A673 (cell line): Measurements from ENCODE around the gene SYTL3. TPM values are rescaled to one million over a fixed set of nuclear protein-coding genes. Genes with fewer than 3 reads are reported as not detected.

ENCODE experiments used
- Bru-seq: library from RNA; stranded (reverse); fragments of 400-500 nt; gene quantifications from one replicate; lab custom pipeline; 2021; lab: Mats Ljungman, UMichigan
- BruChase-seq, 2 experiments: library from RNA; stranded (reverse); fragments of 400-500 nt; gene quantifications; one replicate each; lab custom pipeline; 2021; lab: Mats Ljungman, UMichigan
- BruUV-seq: library from RNA; stranded (reverse); fragments of 400-500 nt; replicated peaks from 2 replicates; lab custom pipeline; 2021; lab: Mats Ljungman, UMichigan
- CTCF ChIA-PET: fragments of 300-600 bp; sonication (Branson Sonifier 250); formaldehyde crosslinking; loops from one replicate; lab custom pipeline; 2022; ENCODE audit warnings: antibody characterized with exemption; lab: Charles Lee
- POLR2A ChIA-PET: fragments of 300-600 bp; sonication (Branson Sonifier 250); formaldehyde crosslinking; loops from one replicate; lab custom pipeline; 2022; ENCODE audit warnings: antibody characterized with exemption; ENCODE audit not compliant: low non-redundant PET; lab: Charles Lee
- DNase-seq: peaks from one replicate; pipeline ENCODE4 v3.0.0-alpha.2; 2015; ENCODE audit warnings: low spot score
- H3K27ac ChIP-seq: fragments of 200-600 bp; sonication (generic); 2 replicates; pipeline ENCODE4 v1.5.1; 2016; ENCODE audit warnings: mixed run types, low read depth, mild to moderate bottlenecking, mixed read lengths, antibody characterized with exemption, low read length; ENCODE audit not compliant: poor library complexity, severe bottlenecking
- H3K27me3 ChIP-seq: fragments of 200-600 bp; sonication (generic); replicated peaks from 2 replicates; pipeline ENCODE4 v1.6.1; 2017; ENCODE audit warnings: mixed run types, low read depth, mild to moderate bottlenecking, mixed read lengths, antibody characterized with exemption, low read length; ENCODE audit not compliant: insufficient read depth, poor library complexity
- H3K36me3 ChIP-seq: fragments of 200-600 bp; sonication (generic); 2 replicates; pipeline ENCODE4 v1.6.1; 2016; ENCODE audit warnings: mixed run types, mild to moderate bottlenecking, mixed read lengths, antibody characterized with exemption, low read length; ENCODE audit not compliant: insufficient read depth, poor library complexity, severe bottlenecking
- H3K4me1 ChIP-seq: fragments of 200-600 bp; sonication (generic); 2 replicates; pipeline ENCODE4 v1.6.1; 2017; ENCODE audit warnings: mixed run types, mild to moderate bottlenecking, mixed read lengths, antibody characterized with exemption, low read length; ENCODE audit not compliant: insufficient read depth, poor library complexity, severe bottlenecking
- H3K4me3 ChIP-seq: fragments of 200-600 bp; sonication (generic); 2 replicates; pipeline ENCODE4 v1.5.1; 2016; ENCODE audit warnings: low read depth, mixed run types, mild to moderate bottlenecking, mixed read lengths, low read length; ENCODE audit not compliant: poor library complexity, severe bottlenecking
- H3K9me3 ChIP-seq: fragments of 200-600 bp; sonication (generic); 2 replicates; pipeline ENCODE4 v1.6.1; 2016; ENCODE audit warnings: mixed run types, low read depth, mild to moderate bottlenecking, mixed read lengths, antibody characterized with exemption, low read length; ENCODE audit not compliant: poor library complexity, severe bottlenecking
- EZH2 ChIP-seq: fragments of 200-600 bp; sonication (generic); IDR thresholded peaks from 2 replicates; pipeline ENCODE4 v1.6.1; 2017; ENCODE audit warnings: borderline replicate concordance, low read depth, mild to moderate bottlenecking, mixed read lengths, antibody characterized with exemption, low read length; ENCODE audit not compliant: poor library complexity, severe bottlenecking
- intact Hi-C: fragments of 100-400 bp; cut with micrococcal nuclease; formaldehyde crosslinking; loops from one replicate; pipeline ENCODE4 v1.10.0; 2022; ENCODE audit not compliant: unreplicated experiment
- long read RNA-seq: library from polyadenylated mRNA; stranded (forward); transcript quantifications from one replicate; pipeline ENCODE4 v2.0.0, GENCODE V29; 2022
- total RNA-seq: library from RNA; stranded (reverse); gene quantifications from 2 replicates; pipeline ENCODE4 v1.2.3, GENCODE V29; 2021
- TF ChIP-seq, protein P1 (sequence below): fragments of 300-800, 200-600 bp; sonication (generic); conservative IDR thresholded peaks from 2 replicates; pipeline ENCODE4 v1.5.1; 2017; ENCODE audit warnings: low read depth, mild to moderate bottlenecking, antibody characterized with exemption, low read length, moderate library complexity, mixed read lengths

Gene SYTL3, protein sequence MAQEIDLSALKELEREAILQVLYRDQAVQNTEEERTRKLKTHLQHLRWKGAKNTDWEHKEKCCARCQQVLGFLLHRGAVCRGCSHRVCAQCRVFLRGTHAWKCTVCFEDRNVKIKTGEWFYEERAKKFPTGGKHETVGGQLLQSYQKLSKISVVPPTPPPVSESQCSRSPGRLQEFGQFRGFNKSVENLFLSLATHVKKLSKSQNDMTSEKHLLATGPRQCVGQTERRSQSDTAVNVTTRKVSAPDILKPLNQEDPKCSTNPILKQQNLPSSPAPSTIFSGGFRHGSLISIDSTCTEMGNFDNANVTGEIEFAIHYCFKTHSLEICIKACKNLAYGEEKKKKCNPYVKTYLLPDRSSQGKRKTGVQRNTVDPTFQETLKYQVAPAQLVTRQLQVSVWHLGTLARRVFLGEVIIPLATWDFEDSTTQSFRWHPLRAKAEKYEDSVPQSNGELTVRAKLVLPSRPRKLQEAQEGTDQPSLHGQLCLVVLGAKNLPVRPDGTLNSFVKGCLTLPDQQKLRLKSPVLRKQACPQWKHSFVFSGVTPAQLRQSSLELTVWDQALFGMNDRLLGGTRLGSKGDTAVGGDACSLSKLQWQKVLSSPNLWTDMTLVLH
- total RNA-seq = 0.66 and 0.82 TPM in 2 replicates
- percentile 22 among the genes with signal in this experiment for Bru-seq, nascent RNA
- BruChase-seq, experiment 1, labeled RNA remaining after a 2-hour chase = percentile 17 among the genes with signal in this experiment
- BruChase-seq, experiment 2, labeled RNA remaining after a 6-hour chase = percentile 25 among the genes with signal in this experiment
- long read RNA-seq, partial matches to known transcripts = 0 of 1 reads
- long read RNA-seq, other reads (novel, unspliced or antisense) = 1 of 1 reads

DNA sequence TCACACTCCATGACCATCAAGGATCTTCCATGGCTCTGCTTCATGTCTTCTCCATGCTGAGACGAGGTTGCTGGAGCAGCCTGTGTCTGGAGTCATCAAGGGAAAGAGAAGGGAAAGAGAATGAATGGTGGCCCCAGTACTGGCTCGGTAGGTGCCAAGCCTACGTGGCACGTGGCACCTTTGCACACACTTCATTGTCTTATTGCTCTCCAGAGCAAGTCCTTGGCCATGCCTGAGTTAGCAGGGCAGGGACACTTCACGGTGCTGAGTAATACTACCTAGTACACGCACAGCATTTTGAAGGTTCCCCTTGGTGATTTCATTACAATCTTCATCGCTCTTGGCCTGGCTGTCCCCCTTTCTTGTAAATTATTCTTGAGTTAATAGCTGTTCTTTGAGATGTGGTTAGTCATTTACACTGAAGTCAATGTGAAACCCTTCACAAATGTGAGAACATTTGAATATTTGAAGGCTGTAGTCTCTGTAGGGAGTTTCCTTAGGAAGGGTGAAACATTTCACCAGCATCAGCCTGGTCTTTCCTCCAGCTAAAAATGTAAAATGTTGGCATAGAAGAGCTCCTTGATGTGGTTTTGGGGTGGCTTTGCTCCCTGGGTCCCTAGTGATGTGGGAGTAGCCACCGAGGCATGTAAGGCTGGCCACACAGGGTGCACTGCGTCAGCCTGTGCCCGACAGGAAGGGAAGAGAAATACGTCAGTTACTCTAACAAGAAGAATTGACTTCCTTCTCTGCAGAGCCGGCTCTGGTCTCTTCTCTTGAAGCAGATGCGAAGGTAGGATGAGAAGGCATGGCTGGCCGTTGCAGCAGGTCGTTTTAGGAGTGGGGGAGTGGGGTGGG lies at the start of gene SYTL3:
SYTL3 (plus strand) TSS at position 766 of the 855 bp plus-strand sequence. CDS start 13,215 bp downstream, outside the sequence.
- Histone ChIP-seq H3K4me1 (peaks cover 10% of the 10 kb centered on the region), H3K27ac (no peak within 1 kb of the TSS), H3K4me3 (no peak within 1 kb of the TSS), H3K27me3 (no peaks in the 10 kb centered on the region), H3K36me3 (no peaks in the 10 kb centered on the region), H3K9me3 (no peaks in the 10 kb centered on the region)
- intact Hi-C loops = no loop called here
- ChIA-PET POLR2A (no interaction called here), CTCF (interaction anchor here (0.7 kb wide), 1 partner anchor 435 kb away, joined by 3 read pairs; no protein-coding TSS in a partner anchor)
- no peak for DNase-seq
- TF ChIP-seq EZH2 = no peak
- TF ChIP-seq, protein P1, sequence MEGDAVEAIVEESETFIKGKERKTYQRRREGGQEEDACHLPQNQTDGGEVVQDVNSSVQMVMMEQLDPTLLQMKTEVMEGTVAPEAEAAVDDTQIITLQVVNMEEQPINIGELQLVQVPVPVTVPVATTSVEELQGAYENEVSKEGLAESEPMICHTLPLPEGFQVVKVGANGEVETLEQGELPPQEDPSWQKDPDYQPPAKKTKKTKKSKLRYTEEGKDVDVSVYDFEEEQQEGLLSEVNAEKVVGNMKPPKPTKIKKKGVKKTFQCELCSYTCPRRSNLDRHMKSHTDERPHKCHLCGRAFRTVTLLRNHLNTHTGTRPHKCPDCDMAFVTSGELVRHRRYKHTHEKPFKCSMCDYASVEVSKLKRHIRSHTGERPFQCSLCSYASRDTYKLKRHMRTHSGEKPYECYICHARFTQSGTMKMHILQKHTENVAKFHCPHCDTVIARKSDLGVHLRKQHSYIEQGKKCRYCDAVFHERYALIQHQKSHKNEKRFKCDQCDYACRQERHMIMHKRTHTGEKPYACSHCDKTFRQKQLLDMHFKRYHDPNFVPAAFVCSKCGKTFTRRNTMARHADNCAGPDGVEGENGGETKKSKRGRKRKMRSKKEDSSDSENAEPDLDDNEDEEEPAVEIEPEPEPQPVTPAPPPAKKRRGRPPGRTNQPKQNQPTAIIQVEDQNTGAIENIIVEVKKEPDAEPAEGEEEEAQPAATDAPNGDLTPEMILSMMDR = no peak
- BruUV-seq = no TSS peak

DNA sequence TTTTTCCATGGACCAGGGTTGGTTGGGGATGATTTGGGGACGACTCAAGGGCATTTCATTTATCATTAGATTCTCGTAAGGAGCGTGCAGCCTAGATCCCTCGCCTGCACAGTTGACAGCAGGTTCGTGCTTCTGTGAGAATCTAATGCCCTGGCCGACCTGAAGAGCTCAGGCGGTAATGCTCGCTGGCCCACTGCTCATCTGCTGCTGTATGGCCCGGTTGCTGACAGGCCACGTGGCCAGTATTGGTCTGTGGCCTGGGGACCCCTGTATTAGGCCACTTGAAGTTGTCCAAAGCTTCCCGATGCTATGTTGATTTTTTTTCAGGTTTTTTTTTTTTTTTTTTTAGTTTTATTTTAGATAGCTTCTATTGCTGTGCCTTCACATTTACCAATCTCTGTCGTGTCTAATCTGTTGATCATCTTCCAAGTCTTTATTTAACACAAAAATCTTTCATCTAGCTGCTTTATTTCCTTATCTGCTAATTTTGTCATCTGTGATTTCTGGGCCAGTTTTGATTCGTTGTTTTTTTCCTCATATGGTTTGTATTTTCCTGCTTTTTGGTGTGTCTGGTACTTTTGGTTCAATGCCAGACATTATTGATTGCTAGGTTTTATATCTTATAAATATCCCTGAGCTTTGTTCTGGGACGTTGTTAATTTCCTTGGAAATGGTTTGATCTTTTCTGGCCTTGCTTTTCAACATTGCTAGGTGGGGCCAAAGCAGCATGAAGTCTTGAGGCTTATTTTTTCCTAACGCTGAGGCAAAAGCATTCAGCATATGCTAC lies 46.4 kb upstream of the SYTL3 start:
- ChIA-PET CTCF (interaction anchor here (0.7 kb wide), 1 partner anchor 389 kb away, joined by 9 read pairs; no protein-coding TSS in a partner anchor), POLR2A (interaction anchor here (0.6 kb wide), 1 partner anchor 53 kb away, joined by 11 read pairs; no protein-coding TSS in a partner anchor)
- DNase-seq = no peak
- intact Hi-C loops = loop anchor here (2.0 to 10.0 kb wide), 2 partner anchors 139 to 383 kb away; no protein-coding TSS in a partner anchor
- BruUV-seq = no TSS peak
- Histone ChIP-seq H3K27ac (no peak overlapping the region), H3K4me1 (no peaks in the 10 kb centered on the region), H3K27me3 (no peaks in the 10 kb centered on the region), H3K9me3 (no peaks in the 10 kb centered on the region), H3K36me3 (peaks cover 35% of the 10 kb centered on the region), H3K4me3 (no peak overlapping the region)
- TF ChIP-seq, protein P1 = no peak
